K562 (cell line): Measurements from ENCODE around the gene YPEL1. TPM values are rescaled to one million over a fixed set of nuclear protein-coding genes. Genes with fewer than 3 reads are reported as not detected.

Experiments
- ATF3 ChIP-seq, 2 experiments: fragments of 450-650 bp in 1 of 2; sonication (generic) in 1 of 2; formaldehyde crosslinking in 1 of 2; IDR thresholded peaks in 1 of 2; conservative IDR thresholded peaks in 1 of 2; 2 replicates each; pipeline versions ENCODE4 v1.6.1 to v1.8.1; 2016 to 2023; ENCODE audit warnings: mild to moderate bottlenecking in 2 of 2, moderate library complexity in 2 of 2, inconsistent platforms in 1 of 2, missing genetic modification reagents in 1 of 2
- CAMTA2 ChIP-seq: fragments of 250-450 bp; sonication (Bioruptor Pico); conservative IDR thresholded peaks from 2 replicates; pipeline ENCODE4 v1.5.1; 2022
- CBX5 ChIP-seq: IDR thresholded peaks from 2 replicates; pipeline ENCODE4 v1.6.1; 2014; ENCODE audit warnings: low read depth, borderline replicate concordance
- CHCHD3 ChIP-seq: fragments of 250-450 bp; sonication (Bioruptor Pico); IDR thresholded peaks from 2 replicates; pipeline ENCODE4 v2.1.2; 2022; ENCODE audit warnings: mild to moderate bottlenecking
- CUX1 ChIP-seq: fragments of 200-800 bp; sonication (Bioruptor generic); IDR thresholded peaks from 2 replicates; pipeline ENCODE4 v1.6.1; 2016; ENCODE audit warnings: missing genetic modification characterization, missing compliant biosample characterization
- MEF2D ChIP-seq: conservative IDR thresholded peaks from 2 replicates; pipeline ENCODE4 v1.6.1; 2016; ENCODE audit warnings: low read depth, missing genetic modification characterization, missing compliant biosample characterization
- MYC ChIP-seq, 2 experiments: fragments of 250-450 bp in 1 of 2; sonication (Bioruptor Pico) in 1 of 2; IDR thresholded peaks; 2 replicates each; pipeline versions ENCODE4 v1.5.1 to v1.6.1; 2012 to 2021; ENCODE audit warnings: low read depth in 2 of 2, borderline replicate concordance in 1 of 2, improper control_type of control experiment in 1 of 2, low read length in 1 of 2, mild to moderate bottlenecking in 1 of 2, moderate library complexity in 1 of 2
- NR2C2 ChIP-seq, 2 experiments: fragments of 200-800 bp in 1 of 2; sonication (Bioruptor generic) in 1 of 2; sonication (generic) in 1 of 2; formaldehyde crosslinking in 1 of 2; IDR thresholded peaks; 2 replicates each; pipeline versions ENCODE4 v1.6.1 to v1.8.0; 2016 to 2022; ENCODE audit warnings: mild to moderate bottlenecking in 1 of 2, missing compliant biosample characterization in 1 of 2, missing genetic modification characterization in 1 of 2, missing genetic modification reagents in 1 of 2
- RNF2 ChIP-seq: sonication (generic); IDR thresholded peaks from 2 replicates; pipeline ENCODE4 v1.6.1; 2016
- SMARCC2 ChIP-seq: fragments of 450-650 bp; IDR thresholded peaks from 2 replicates; pipeline ENCODE4 v1.6.1; 2017; ENCODE audit warnings: antibody characterized with exemption, moderate library complexity, mild to moderate bottlenecking, low read depth
- TFAM ChIP-seq: fragments of 250-450 bp; sonication (Bioruptor Pico); conservative IDR thresholded peaks from 2 replicates; pipeline ENCODE4 v1.5.0; 2021; ENCODE audit warnings: mild to moderate bottlenecking, moderate library complexity
- TSC22D4 ChIP-seq: fragments of 450-650 bp; IDR thresholded peaks from 2 replicates; pipeline ENCODE4 v1.6.1; 2016; ENCODE audit warnings: missing genetic modification characterization, missing biosample characterization, control low read depth
- ZNF57 ChIP-seq: fragments of 450-650 bp; formaldehyde crosslinking; IDR thresholded peaks from 2 replicates; pipeline ENCODE4 v1.4.0; 2020; ENCODE audit warnings: mild to moderate bottlenecking, moderate library complexity
- polyA plus RNA-seq, 8 experiments: library from polyadenylated mRNA; depleted of rRNA in 4 of 8; stranded (reverse) in 5 of 8; unstranded in 3 of 8; fragments of >200 nt; fragmentation: Nextera tagmentation in 2 of 8; fragmentation: Illumina TruSeq in 1 of 8; extraction: Ambion mirVana in 2 of 8; extraction: Trizol in 1 of 8; gene quantifications; 2 replicates each; pipeline versions ENCODE4 v1.2.1 to v1.2.3, GENCODE V29; 2011 to 2014; ENCODE audit warnings: inconsistent platforms in 1 of 8, missing spikeins in 1 of 8
- total RNA-seq, 7 experiments: library from RNA; depleted of rRNA in 6 of 7; stranded (reverse); fragments of >200 nt in 6 of 7; fragmentation: Illumina TruSeq in 2 of 7; extraction: Trizol in 2 of 7; gene quantifications; 2 replicates each; pipeline versions ENCODE4 v1.2.1 to v1.2.3, GENCODE V29; 2011 to 2021; ENCODE audit warnings: low replicate concordance in 1 of 7

Gene YPEL1
- total and polyA plus RNA-seq, 9 of the 15 experiments (the other 6 are each of a cell fraction or from before 2014, with no cell fraction given): 0.07 to 2.2 (median 0.46) TPM

GRCh38 chr22:21702094-21702493, 33.5 kb downstream of the YPEL1 start (continued):
- TF ChIP-seq CBX5 (no peak), NR2C2 (CRISPR knock-in tag; IDR thresholded peaks at IDR 0.05) (no peak), NR2C2 (tag; IDR thresholded peaks at IDR 0.05) (no peak), TFAM (CRISPR knock-in tag) (no peak), ZNF57 (CRISPR knock-in tag) (no peak), CAMTA2 (CRISPR knock-in tag) (peak; percentile 14), RNF2 (no peak), CHCHD3 (CRISPR knock-in tag) (0 out of 2 replicates have a peak, but pooled peaks have one; percentile 17), CUX1 (CRISPR knock-in tag) (no peak), ATF3 (IDR thresholded peaks at IDR 0.05) (no peak), ATF3 (CRISPR knock-in tag; conservative IDR thresholded peaks at IDR 0.05) (0 out of 2 replicates have a peak, but pooled peaks have one; percentile 50), MEF2D (tag) (no peak), SMARCC2 (no peak), MYC (IDR thresholded peaks at IDR 0.05; ENCODE audit: low read depth, low read length) (no peak), MYC (CRISPR knock-in tag; IDR thresholded peaks at IDR 0.05; ENCODE audit: borderline replicate concordance, low read depth) (0 out of 2 replicates have a peak, but pooled peaks have one; percentile 7), TSC22D4 (tag) (no peak)
